KMS-11 (cell line): Measurements from ENCODE around the gene GOLGA6L10.
A peak's percentile ranks its signal among the peaks of the same experiment; 100 is the strongest.
"Not testable (repeated sequence)": the region's sequence is repeated elsewhere in the genome, so short reads cannot be mapped to it uniquely, and the experiment has no call there.

Experiments used
- H2AFZ ChIP-seq: fragments of 200-600 bp; sonication (generic); 2 replicates; pipeline ENCODE4 v1.6.1; 2016; ENCODE audit warnings: antibody characterized with exemption, mixed run types, low read depth
- H3K27ac ChIP-seq: fragments of 200-600 bp; sonication (generic); 2 replicates; pipeline ENCODE4 v1.6.1; 2016; ENCODE audit warnings: mild to moderate bottlenecking, mixed run types
- H3K27me3 ChIP-seq: fragments of 200-600 bp; sonication (generic); 2 replicates; pipeline ENCODE4 v1.6.1; 2017; ENCODE audit warnings: mild to moderate bottlenecking, low read depth, mixed run types, moderate library complexity; ENCODE audit not compliant: insufficient read depth
- H3K36me3 ChIP-seq: fragments of 200-600 bp; sonication (generic); 2 replicates; pipeline ENCODE4 v1.6.1; 2017; ENCODE audit warnings: mild to moderate bottlenecking, mixed run types; ENCODE audit not compliant: insufficient read depth
- H3K4me1 ChIP-seq: fragments of 200-600 bp; sonication (generic); 2 replicates; pipeline ENCODE4 v1.6.1; 2016; ENCODE audit warnings: mild to moderate bottlenecking, low read depth, mixed run types; ENCODE audit not compliant: poor library complexity, severe bottlenecking
- H3K4me2 ChIP-seq: fragments of 200-600 bp; sonication (generic); 2 replicates; pipeline ENCODE4 v1.7.0; 2016; ENCODE audit warnings: mild to moderate bottlenecking, mixed run types
- H3K4me3 ChIP-seq: fragments of 200-600 bp; sonication (generic); IDR thresholded peaks from 2 replicates; pipeline ENCODE4 v1.6.1; 2017; ENCODE audit warnings: low read depth, low read length, mixed read lengths; ENCODE audit not compliant: insufficient read depth
- H3K79me2 ChIP-seq: fragments of 200-600 bp; sonication (generic); 2 replicates; pipeline ENCODE4 v1.6.1; 2016; ENCODE audit warnings: low read depth, mixed run types; ENCODE audit not compliant: insufficient read depth
- H3K9ac ChIP-seq: fragments of 200-600 bp; sonication (generic); 2 replicates; pipeline ENCODE4 v1.6.1; 2016; ENCODE audit warnings: mild to moderate bottlenecking, mixed run types
- H4K20me1 ChIP-seq: fragments of 200-600 bp; sonication (generic); 2 replicates; pipeline ENCODE4 v1.6.1; 2016; ENCODE audit warnings: mild to moderate bottlenecking, mixed run types; ENCODE audit not compliant: insufficient read depth
- CTCF ChIP-seq: fragments of 200-600 bp; sonication (generic); conservative IDR thresholded peaks from 2 replicates; pipeline ENCODE4 v1.6.1; 2017; ENCODE audit warnings: low read depth, mild to moderate bottlenecking, antibody characterized with exemption, low read length, moderate library complexity, mixed read lengths

Gene GOLGA6L10

GRCh38 chr15:82381330-82381955 lies 32.2 kb upstream of the GOLGA6L10 start:
- H3K79me2 ChIP-seq, H3K27me3 ChIP-seq, H4K20me1 ChIP-seq, H3K36me3 ChIP-seq, H3K4me2 ChIP-seq, H3K4me3 ChIP-seq, H3K9ac ChIP-seq, H3K27ac ChIP-seq, H2AFZ ChIP-seq, H3K4me1 ChIP-seq: not testable (repeated sequence)

- not testable (repeated sequence) for H3K4me1 ChIP-seq, H3K36me3 ChIP-seq, H2AFZ ChIP-seq, H3K4me3 ChIP-seq, H3K9ac ChIP-seq, H4K20me1 ChIP-seq, H3K79me2 ChIP-seq, H3K27ac ChIP-seq, H3K27me3 ChIP-seq, H3K4me2 ChIP-seq
- TF ChIP-seq CTCF = peak; percentile 26; the same call in 1 of the 2 replicates
These were observed 30.3 kb upstream of the GOLGA6L10 start for GRCh38 chr15:82379552-82379951.

GRCh38 chr15:82373661-82374060 lies 24.4 kb upstream of the GOLGA6L10 start:
- not testable (repeated sequence) for H3K9ac ChIP-seq, H2AFZ ChIP-seq, H3K4me3 ChIP-seq, H3K36me3 ChIP-seq, H3K4me2 ChIP-seq, H4K20me1 ChIP-seq, H3K27ac ChIP-seq, H3K4me1 ChIP-seq, H3K27me3 ChIP-seq, H3K79me2 ChIP-seq

DNA sequence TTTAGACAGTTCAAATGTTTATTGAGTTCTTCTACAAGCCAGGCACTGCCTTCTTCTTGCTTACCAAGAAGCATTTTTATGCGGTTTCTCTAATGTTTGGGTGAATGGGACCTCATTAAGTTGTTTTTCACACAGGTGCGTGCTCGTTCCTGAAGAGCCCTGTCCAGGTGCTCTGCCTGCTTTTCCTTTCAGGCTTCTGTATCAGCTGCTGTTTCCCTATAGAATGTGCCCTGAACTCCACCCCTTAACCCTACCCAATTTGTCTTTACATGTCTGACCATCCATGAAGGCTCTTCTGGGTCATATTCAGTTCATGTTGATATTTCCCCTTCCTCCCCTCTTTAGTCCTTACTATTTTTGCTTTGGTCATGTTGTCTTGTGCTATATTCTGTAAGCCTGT lies 22.4 kb upstream of the GOLGA6L10 start:
- no peaks in the 10 kb centered on the region for H3K36me3 ChIP-seq
- no peak overlapping the region for H3K27ac ChIP-seq
- TF ChIP-seq CTCF = no peak
- H3K27me3 ChIP-seq = no peaks in the 10 kb centered on the region
- H3K4me1 ChIP-seq = no peaks in the 10 kb centered on the region
- no peak overlapping the region for H2AFZ ChIP-seq
- H3K79me2 ChIP-seq = no peaks in the 10 kb centered on the region
- H3K9ac ChIP-seq = no peak overlapping the region
- no peak overlapping the region for H3K4me2 ChIP-seq
- no peaks in the 10 kb centered on the region for H4K20me1 ChIP-seq
- no peak overlapping the region for H3K4me3 ChIP-seq

GRCh38 chr15:82367790-82368189 lies 18.5 kb upstream of the GOLGA6L10 start:
- not testable (repeated sequence) for H4K20me1 ChIP-seq, H3K4me2 ChIP-seq, H3K27ac ChIP-seq, H3K4me1 ChIP-seq, H3K4me3 ChIP-seq, H3K79me2 ChIP-seq, H3K9ac ChIP-seq, H3K36me3 ChIP-seq, H2AFZ ChIP-seq, H3K27me3 ChIP-seq

DNA sequence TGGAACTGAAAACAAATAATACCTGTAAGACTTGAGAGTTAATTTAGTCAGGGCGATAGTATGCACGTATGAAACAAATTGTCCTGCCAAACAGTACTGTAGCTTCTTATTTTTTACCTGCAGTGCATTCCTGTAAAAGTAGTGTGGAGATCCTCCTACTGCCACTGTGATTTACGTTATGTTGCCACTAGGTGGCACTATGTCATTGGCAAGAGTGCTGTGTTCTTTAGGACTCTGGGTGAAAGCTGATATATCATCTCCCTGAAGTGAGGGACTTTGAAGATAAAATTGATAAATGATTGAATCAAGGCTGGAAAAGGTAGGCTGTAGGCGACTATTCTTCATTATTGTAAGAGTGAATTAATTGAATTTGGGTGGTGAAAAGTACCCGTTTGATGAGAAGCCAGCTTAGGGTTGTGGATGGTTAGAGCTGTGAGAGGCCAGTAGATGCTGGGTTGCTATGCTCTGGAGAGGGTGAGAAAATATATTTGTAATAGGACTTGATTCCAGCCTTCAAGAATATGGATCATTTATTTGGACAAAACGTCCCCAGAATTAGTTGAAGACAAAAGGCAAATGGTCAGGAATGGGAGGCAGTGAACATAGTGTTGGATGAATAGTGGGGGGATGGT lies 16.5 kb upstream of the GOLGA6L10 start:
- H3K79me2 ChIP-seq, H3K9ac ChIP-seq, H3K27me3 ChIP-seq, H4K20me1 ChIP-seq, H3K4me2 ChIP-seq, H3K27ac ChIP-seq, H3K36me3 ChIP-seq, H2AFZ ChIP-seq, H3K4me1 ChIP-seq, H3K4me3 ChIP-seq: not testable (repeated sequence)

DNA sequence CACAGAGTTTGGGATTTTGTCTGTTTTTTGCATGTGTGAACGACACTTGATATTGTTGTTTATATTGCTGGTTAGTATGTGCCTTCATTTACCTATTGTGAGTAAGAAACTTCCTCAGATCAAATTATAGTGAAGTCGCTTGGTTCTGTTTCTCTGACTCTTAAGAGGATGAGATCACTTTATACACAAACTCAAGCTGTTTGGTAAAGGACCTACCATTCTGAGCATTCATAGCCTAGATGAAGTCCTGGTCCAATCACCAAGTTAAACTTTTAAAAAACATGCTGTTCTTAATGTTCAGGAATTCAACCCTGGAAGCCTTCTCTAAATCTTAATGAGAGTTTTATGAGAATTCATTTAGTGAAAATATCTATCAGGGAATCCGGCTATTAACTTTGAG lies 15.3 kb upstream of the GOLGA6L10 start:
- H2AFZ ChIP-seq, H3K4me3 ChIP-seq, H3K4me1 ChIP-seq, H3K9ac ChIP-seq, H3K27me3 ChIP-seq, H3K27ac ChIP-seq, H3K79me2 ChIP-seq, H3K4me2 ChIP-seq, H3K36me3 ChIP-seq, H4K20me1 ChIP-seq: not testable (repeated sequence)

GRCh38 chr15:82362790-82363189 lies 13.5 kb upstream of the GOLGA6L10 start:
- H3K79me2 ChIP-seq, H3K4me2 ChIP-seq, H3K27me3 ChIP-seq, H4K20me1 ChIP-seq, H3K4me1 ChIP-seq, H2AFZ ChIP-seq, H3K36me3 ChIP-seq, H3K27ac ChIP-seq, H3K9ac ChIP-seq, H3K4me3 ChIP-seq: not testable (repeated sequence)

DNA sequence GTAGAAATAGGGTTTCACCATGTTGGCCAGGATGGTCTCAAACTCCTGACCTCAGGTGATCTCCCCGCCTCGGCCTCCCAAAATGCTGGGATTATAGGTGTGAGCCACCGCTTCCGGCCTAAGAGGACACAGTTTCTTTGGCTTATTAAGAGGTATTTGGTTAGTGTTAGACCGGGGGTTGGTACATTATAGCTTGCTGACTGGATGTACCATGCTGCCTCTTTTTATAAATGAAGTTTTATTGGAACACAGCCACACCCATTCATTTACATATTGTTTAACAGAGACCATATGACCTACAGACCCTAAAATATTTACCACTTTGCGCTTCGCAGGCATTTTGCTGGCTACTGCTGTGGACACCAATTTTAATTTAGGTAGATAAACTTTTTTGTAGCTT lies 11.3 kb upstream of the GOLGA6L10 start:
- H3K9ac ChIP-seq, H4K20me1 ChIP-seq, H3K79me2 ChIP-seq, H3K4me1 ChIP-seq, H3K4me3 ChIP-seq, H3K36me3 ChIP-seq, H3K27ac ChIP-seq, H3K4me2 ChIP-seq, H3K27me3 ChIP-seq, H2AFZ ChIP-seq: not testable (repeated sequence)
